Globus pallidus (tissue), 1 donor: Measurements from ENCODE around the gene MSI2.

Experiments used
- DNase-seq: peaks from one replicate; pipeline ENCODE4 v3.0.0-alpha.2; 2015; ENCODE audit warnings: low spot score

MSI2 gene

DNA sequence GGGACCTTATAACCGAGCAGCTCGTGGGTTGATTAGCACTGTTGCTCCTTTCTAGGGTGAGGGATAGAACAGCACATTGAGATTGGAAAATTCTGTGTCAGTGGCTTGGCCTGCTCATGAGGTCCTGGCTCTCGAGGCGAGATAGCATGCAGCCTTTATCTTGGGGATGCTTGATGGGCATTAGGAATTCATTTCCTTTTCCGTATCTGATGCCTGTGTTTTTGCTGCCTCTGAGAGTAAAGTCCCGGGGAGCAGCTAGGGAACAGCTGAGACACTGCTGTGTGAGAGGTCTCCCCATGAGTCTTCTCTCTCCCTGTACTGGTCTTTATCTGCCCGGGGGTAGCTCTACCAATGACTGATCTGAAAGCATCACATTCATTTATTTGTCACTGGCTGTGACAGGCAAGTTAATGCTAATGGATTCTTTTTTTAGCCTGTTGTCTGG lies 14.5 kb downstream of the MSI2 start:
- no peak for DNase-seq

DNA sequence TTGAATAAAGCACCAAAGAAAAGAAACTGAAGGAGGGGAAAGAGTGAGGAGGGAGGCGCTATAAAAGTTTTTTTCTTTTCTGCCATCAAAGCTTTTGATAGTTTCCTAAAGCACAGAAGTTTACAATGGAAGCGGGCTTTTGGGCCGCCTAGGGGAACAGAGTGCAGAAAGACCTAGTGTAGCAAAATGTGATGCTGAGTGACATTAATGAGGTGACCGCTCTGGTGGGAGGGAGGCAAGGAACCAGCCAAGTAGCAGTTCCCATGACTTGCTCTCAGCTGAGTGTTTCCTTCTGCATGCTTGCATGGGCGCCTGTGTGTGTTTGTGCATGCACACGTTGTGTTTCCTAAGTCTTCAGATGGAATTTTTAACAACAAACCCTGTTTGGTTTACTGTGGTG lies 15.5 kb downstream of the MSI2 start:
- DNase-seq: peak; percentile 67

DNA sequence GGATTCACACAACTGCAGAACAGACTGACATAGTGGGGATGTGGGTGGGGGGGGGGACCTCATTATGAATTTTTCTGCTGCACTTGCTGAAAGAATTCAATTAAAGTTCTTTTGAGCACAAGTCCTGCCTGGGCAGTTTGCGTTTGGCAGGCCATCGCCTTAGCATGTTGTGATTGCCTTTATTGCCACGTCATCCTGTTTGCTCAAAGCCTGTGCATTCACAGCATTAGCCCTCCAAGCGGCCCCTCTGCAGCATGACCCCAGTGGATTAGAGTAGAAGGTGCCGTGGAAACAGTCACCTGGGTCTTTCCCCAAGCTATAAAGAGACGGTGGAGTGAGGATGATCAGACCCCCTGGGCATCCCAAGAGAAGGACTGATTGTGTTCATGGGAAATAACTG lies 17.2 kb downstream of the MSI2 start:
- no peak for DNase-seq

DNA sequence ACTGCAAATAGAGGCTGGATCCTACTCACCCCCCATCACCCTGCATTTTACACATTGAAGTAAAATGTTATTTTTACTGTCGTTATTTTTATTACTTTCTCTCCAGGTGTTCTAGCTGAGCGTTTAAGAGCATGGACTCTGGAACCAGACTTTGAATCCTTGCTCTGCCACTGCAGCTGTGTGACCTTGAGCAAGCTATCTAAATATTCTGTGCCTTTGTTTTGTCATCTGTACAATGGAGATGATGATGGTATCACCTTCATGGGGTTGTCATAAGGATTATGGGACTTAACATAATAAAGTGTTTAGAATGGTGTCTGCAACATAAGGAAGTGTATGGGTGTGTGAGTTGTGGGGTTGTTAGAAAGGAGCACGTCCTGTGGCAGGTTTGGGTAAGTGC lies 17.8 kb downstream of the MSI2 start:
- DNase-seq: no peak

DNA sequence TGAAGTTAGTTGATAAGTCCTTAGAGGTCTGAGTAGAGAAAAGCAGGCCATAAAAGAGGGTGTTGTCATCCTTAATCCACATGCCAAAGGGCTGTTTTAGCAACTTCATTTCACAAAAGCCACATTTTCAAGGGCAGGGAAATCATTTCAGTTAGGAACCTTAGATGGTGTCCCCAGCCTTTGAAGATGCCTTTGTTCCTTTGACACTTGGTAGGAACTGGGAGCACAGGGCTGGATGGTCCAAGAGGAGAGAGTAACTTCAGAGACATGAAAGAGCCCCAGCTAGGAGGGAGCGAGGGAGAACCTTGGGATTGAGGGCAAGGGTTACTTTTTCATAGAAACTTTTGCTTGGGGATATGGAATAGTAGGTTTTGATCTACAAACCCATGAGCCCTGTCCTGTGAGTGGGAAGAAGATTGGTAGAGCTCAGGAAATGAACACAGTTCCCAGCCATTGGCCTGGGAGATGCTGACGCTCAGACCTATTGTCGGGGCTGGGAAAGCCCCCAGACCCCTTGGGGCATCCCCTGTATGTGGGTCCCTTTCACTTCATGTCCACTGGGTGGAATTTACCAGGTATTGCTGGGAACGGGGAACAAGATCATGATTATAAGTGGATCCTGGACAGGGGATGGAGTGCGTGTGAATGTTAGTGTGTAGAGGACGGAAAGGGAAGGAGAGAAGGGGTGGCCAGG lies 18.9 kb downstream of the MSI2 start:
- no peak for DNase-seq

DNA sequence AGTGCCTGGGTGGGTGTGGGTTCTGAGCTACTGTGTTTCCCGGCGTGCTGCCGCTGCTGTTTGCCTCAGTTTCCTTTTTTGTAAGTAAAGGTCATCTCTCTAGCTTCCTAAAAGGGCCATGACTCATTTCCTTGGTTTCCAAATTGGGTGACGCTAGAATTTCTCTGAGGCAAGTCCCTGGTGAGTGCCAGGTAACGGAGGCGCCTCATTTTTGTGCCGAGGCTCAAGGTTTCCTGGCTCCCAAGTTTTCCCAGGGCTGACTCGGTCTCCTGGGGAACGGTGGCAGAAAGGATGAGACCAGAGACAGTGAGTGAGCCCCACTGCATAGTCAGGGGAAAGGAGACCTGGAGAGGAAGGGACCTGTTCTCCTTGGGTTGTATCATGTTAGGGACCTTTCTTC lies 20.3 kb downstream of the MSI2 start:
- DNase-seq: peak; percentile 57

DNA sequence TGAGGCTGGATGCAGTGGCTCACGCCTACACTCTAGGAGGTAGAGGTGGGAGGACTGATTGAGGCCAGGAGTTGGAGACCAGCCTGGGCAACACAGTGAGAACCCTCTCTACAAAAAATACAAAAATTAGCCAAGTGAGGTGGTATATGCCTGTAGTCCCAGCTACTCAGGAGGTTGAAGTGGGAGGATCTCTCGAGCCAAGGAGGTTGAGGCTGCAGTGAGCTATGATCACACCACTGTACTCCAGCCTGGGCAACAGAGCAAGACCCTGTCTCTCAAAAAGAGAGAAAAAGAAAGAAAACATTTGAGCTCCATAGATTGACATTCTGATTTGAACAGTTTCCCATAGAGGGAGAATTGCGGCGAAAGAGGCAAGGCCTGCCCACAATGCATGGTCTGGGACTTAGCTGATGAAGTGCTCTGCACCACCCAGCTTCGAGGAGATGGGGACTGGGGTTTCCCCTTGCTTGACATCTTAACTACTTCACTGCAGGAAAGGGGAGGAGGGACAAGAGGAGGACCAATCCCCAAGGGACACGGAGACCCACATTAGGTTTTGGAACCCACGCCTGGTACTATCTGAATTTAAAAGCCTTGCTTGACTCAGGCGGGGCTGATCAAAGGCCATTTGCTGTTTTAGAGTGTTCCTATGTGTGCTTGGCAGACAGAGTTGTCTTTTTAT lies 21.7 kb downstream of the MSI2 start:
- DNase-seq: no peak

DNA sequence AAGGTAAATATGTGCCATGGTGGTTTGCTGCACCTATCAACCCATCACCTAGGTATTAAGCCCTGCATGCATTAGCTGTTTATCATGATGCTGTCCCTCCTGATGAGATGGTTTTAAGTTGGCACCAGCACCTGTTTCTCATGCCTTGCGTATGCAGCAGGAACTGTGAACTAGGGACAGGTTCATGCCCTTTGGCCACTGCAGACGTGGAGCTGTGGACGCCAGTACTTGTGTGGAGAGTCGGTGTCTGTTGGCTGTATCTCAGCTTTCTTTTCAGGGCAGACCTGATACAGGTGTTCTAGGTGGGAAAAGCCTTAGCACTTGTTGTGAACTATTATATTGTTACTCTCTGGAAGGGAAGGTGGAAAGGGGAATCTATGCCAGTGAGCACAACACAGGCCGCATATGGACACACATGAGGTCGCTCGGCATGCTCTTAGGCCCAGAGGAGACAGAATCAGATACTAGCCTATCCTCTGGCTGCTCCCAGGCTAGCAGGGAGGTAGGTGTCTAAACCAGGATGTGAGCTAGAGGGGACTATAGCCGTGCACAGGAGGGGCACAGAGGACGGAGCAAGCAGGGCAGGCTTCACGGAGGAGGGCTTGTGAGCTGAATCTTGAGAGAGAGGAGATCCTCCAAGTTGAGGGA lies 22.5 kb downstream of the MSI2 start:
- DNase-seq: no peak

DNA sequence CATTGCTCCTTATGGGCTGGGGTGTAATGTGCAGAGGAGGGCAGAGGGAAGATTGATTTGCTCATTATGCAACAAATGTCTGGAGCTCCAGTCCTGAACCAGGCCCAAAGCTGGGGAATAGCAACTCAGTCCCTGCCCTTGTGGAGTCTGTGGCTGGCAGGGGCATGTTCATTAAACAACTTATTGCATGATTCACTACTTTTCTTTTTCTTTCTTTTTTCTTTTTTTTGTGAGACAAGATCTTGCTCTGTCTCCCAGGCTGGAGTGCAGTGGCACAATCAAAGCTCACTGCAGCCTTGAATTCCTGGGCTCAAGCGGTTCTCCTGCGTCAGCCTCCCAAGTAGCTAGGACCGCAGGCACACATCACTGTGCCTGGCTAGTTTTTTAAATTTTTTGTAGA lies 23.1 kb downstream of the MSI2 start:
- no peak for DNase-seq

DNA sequence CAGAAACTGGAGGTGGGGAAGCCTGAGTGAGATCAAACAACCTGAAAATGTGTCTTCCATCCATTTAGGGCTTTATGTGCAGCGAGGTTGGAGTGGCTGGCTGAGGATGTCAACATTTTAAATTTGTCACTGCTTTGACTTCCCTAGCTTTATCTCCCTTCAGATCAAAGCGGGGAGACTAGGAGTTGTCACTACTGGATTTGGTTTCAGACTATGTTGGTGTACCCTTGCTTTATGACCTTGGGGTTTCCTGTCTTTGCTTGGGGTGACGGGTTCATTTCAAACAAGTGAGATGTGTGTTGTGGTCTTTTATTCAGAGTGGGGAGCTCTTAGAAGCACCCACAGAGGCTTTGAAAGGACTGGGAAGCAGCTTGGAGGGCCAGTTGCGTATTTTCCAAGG lies 25.6 kb downstream of the MSI2 start:
- no peak for DNase-seq

DNA sequence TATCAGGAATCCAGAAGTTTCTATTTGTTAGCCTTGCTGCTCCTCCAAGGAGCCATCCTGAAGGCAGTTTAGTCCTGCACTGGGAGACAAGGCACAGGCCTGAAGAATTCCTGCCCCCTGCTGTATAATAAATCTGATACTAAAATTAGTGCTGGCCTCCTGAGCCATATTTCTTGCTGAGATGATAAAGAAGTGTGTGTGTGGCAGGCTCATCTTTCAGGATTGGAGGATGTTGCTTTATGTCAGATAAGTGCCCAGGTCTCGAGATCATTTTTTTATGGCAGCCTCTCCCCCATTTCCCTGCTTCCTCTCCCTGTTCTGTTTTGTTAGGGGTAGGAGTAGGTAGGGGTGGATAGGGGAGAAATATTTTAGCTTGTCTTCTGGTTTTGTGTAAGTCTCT lies 26.0 kb downstream of the MSI2 start:
- DNase-seq: no peak

DNA sequence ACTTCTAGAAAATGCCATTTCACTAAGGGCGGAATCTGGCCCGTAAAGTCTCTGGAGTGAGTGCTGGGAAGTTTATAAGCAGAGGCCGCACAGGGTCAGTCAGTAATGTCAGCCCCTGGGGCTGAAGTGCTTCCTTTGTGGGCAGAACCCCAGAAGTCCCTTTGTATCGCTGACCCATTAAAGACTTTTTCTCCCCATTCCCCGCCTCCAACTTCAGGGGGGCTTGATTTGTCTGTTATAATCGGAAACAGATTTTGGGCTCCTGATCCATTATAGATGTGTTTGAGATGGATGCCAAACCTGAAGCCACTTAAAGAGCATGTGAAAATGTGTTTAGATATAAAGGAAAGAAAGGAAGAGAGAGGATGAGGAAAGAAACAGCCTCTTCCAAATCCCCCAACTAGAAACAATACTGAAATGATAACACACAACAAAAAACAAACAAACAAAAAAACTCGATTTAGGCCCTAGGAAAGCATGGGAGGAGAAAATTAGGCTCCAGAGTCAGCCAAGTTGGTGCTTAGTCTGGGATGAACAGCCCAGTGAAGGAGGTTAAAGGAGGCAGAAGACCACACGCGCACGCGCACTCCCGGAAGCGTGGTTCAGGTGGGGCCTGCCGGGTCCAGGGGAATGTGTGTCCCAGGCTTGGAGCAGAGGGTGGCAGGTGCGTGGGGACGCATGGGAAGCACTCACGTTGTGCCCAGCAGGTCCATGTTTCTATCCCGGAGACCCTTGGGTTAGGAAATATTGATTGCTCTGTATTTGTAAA lies 27.1 kb downstream of the MSI2 start:
- no peak for DNase-seq

DNA sequence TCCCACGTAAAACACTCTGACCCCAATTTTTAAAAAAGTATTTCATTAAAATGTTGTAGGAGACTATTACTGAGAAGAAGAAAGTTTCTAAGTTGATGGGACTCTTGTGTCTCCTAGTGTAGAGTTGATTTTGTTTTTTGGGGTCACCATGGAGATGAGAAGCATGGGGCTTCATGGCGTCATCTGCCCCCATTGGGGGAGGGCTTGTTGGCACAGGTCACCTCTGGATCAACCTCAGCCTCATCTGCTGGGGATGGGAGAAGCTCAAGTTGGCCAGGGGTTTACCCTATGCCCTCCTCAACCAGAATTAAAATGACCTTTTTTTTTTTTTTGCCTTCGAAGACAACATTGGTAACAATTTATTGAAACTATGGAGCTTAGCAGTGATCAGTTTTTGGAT lies 28.3 kb downstream of the MSI2 start:
- DNase-seq: no peak

DNA sequence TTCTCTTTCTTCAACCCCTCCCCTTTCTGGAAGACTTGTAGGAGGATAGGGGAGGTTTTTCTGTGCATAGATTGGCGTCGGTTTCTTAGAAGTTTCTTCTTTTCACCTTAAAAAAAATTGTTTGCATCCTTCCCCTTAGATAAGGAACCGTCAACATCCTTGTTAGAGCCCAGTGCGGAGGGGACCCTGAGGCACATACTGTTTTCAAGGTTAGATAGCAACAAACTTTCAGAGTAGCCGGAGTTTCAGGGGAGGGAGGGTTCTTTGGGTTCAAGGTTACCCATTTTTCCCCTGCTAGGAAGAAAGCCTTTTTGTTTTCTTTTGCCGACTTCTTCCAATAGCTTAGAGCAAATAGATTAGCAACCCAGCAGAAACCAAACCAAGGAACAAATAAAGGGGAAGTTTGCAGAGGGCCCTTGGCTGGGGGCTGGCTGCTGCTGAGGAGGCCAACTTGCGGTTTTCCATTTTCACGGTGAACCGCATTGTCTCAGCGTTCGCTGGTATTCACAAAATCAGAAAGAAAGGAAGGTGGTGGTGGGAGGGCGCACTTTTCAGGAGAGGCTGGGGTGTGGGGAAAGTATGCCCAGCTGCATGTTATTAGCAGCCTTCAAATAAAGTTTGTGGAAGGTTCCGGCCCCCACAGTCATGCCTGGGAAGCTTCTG lies 28.8 kb downstream of the MSI2 start:
- DNase-seq: peak; percentile 64

DNA sequence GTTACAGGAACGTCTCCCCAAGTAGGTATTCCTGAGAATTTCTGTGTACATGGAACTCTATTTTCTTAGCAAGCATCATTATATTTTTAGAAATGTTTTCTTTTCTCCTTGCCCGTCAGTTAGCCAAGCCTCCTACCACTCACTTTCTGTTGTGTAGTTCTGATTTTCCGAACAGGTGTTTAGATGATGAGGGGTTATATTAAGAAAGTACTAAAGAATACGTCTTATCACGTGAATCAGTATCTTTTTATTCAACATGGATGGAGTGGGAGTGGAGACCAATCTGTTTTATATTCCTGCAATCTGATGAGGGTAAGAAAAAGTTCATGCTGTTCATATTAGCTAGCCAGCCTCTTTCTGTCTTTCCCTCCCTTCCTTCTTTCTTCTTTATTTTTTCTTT lies 29.4 kb downstream of the MSI2 start:
- DNase-seq: no peak

DNA sequence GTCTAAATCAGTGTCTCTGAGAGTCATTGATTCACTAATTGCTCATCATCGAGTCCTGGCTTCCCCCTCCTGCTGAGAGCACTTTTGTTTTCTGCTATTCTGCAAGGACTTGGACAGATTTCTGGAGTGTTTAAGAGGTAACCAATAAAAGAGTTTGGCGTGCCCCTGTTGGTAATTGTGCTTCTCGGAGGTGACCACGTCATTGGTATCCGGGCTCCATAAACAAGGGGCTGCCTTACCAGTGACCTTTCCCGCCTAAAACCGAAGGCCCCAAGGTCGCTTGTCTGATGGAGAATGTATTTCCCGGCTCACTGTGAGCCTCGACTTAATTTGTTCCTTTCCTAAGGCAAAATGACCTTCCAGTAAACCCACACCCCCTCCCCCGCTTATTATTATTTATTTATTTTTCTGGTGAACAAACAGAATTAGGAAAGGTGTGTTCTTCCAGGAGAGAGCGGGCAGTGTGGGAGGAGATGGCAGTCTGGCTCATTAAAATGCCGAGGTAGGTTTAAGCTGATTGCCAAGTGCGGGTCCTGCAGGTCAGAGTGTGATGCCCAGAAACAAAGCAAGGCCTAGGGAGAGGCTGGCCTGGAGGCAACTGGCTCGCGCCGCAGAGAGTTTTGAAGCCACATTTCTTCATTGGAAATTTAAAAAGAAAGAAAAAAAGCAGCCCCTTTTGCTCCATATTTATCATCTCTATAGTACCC lies 30.2 kb downstream of the MSI2 start:
- DNase-seq: peak; percentile 44

DNA sequence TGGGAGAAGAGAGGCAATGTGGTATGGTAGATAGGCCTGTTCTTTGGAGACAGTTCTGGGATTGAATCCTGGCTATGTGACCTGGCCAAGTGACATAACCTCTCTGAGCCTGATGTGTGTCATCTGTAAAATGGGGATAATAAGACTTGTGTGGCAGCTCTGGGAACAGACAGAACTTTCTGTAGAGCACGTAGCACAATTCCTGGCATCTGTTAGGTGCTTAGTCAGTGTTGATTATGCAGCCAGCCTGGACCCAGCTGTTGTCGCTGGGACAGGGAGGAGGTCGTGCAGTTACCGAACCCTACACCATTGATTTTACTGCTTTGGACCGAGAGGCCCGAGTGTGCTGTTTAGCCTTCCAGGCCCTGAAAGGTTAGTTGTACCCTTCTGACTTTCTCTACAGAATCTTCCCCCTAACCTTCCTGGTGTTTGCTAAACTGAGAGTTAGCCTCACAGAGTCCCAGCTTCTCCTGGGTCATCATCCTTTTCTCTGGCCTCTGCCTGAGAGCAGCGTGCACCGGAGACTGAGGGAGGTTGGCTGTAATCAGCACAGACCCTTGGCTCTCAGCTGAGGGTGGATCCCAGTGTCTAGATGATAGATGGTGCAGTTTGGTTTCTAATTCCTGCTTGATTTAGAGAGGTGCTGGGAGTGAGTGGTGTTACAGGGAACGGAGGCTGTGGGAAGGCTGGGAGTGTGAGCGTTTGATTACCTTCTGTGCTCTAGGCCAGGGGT lies 31.9 kb downstream of the MSI2 start:
- no peak for DNase-seq

DNA sequence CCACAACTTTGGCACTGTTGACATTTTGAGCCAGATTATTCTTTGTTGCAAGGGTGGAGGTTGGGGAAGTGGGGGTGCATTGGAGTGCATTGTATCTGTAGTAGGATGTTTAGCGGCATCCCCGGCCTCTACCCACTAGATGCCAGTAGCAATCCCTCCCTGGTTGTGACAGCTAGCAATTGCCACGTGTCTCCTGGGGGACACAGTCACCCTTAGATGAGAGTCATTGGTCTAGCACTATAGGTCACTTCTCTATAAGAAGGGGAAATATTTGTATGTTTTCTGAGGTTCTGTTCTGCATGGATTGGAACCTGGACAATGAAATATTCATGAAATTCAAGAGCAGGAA lies 32.4 kb downstream of the MSI2 start:
- DNase-seq: peak; percentile 47

DNA sequence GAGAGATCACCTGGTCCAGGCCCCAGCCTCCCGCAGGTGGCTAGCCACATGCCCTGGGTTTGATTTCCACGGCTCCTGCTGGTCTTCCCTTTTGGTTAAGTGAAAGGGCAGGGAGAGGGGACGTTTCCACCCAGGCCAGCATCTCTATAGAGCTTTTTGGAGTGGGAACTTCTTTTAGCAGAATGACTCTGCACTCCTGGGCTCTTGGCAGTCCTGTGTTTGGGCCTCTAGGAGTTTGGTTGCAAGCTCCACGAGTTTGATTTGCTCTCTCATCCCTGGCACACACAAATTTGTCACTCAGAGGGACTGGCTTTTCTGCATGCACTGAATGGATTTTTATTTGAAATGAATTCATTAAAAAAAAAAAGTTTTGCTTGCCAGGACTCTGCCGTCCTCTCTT lies 32.8 kb downstream of the MSI2 start:
- no peak for DNase-seq

DNA sequence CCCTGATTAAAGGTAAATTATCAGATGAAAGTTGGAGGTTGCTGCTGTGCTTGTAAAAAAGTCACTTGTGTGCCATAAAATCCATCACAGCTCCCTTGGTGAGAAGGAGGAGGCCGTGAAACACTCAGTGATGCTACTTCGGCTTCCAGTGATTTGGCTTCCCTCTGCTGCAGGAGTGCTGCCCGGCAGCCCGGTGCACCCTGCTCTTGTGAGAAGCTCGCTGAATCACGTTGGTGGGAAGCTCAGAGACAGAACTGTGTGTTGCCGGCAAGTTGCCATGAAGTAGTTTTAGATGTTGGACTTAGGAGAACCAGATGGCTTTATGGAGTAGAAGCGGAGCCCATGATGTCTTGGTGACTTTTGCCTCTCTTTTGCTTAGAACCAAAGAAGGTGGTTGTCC lies 33.3 kb downstream of the MSI2 start:
- no peak for DNase-seq

DNA sequence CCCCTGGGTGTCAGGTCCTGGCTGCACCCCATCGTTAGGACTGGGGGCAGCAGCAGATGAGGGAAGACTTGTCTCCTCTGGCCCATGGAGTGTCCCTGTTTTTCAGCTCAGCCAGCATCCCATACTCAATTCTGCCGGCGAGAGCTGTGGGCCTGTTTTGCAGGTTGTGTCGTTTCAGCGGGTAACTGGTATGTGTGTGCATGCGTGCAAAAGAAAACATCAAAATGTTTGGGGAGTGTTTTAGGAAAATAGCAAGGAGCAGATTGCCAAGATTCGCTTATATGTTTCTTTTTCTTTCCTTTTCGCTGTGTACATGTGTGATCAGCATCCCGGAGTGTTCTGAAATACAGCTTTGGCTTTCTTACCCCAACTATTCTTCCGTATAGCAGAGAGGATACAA lies 34.7 kb downstream of the MSI2 start:
- no peak for DNase-seq
